LNCAP (cell line): Measurements from ENCODE around the gene KCNMA1.

Experiments used
- CTCF ChIP-seq: fragments of 450-650 bp; IDR thresholded peaks from 2 replicates; pipeline ENCODE4 v1.5.1; 2017; ENCODE audit warnings: mild to moderate bottlenecking

The KCNMA1 gene

GRCh38 chr10:77661100-77661499 is 23.5 kb upstream of the KCNMA1 start:
- no peak for TF ChIP-seq CTCF

- TF ChIP-seq CTCF, result no peak
Observed at GRCh38 chr10:77653210-77653609, 15.6 kb upstream of the KCNMA1 start.

GRCh38 chr10:77649333-77650331 is 12.0 kb upstream of the KCNMA1 start:
- TF ChIP-seq CTCF, result no peak

GRCh38 chr10:77648472-77648871 is 10.9 kb upstream of the KCNMA1 start:
- TF ChIP-seq CTCF, result no peak

- TF ChIP-seq CTCF, result no peak
Observed at GRCh38 chr10:77647543-77648293, 10.1 kb upstream of the KCNMA1 start.

GRCh38 chr10:77644557-77645243 is 7.1 kb upstream of the KCNMA1 start:
- TF ChIP-seq CTCF, result no peak

GRCh38 chr10:77643795-77644468 is 6.3 kb upstream of the KCNMA1 start:
- peak; percentile 67 for TF ChIP-seq CTCF
